A204.1 (cell line): ENCODE measurements around the gene BRPF1.
"Not testable (repeated sequence)": the region's sequence is repeated elsewhere in the genome, so short reads cannot be mapped to it uniquely, and the experiment has no call there.

Source experiments
- FAIRE-seq: peaks from 2 replicates; lab custom pipeline; 2012; peaks lifted over from hg19 to GRCh38; lab: Jason Lieb, UNC

Gene BRPF1

GRCh38 chr3:9769426-9770275 lies 38.1 kb downstream of the BRPF1 start, which contains the start of gene CAMK1:
TSS of gene CAMK1 (minus strand) at chr3:9769947. CDS start at chr3:9767749, 2,198 bp downstream.
- no peak for FAIRE-seq

- no peak for FAIRE-seq
Observed at GRCh38 chr3:9770276-9770812, 38.8 kb downstream of the BRPF1 start.

GRCh38 chr3:9771007-9771406 lies 39.5 kb downstream of the BRPF1 start:
- FAIRE-seq = not testable (repeated sequence)

GRCh38 chr3:9776896-9777693 lies 45.6 kb downstream of the BRPF1 start:
- FAIRE-seq = no peak

GRCh38 chr3:9777694-9778021 lies 46.1 kb downstream of the BRPF1 start:
- no peak for FAIRE-seq

- FAIRE-seq = no peak
Observed at GRCh38 chr3:9778143-9779074, 46.9 kb downstream of the BRPF1 start.

- FAIRE-seq = no peak
Observed at GRCh38 chr3:9779075-9779593, 47.6 kb downstream of the BRPF1 start.

GRCh38 chr3:9779721-9780457 lies 48.4 kb downstream of the BRPF1 start:
- FAIRE-seq = no peak

- no peak for FAIRE-seq
Observed at GRCh38 chr3:9780458-9780812, 48.9 kb downstream of the BRPF1 start.

- FAIRE-seq = no peak
Observed at GRCh38 chr3:9780910-9781309, 49.4 kb downstream of the BRPF1 start.

GRCh38 chr3:9781551-9781950 lies 50.0 kb downstream of the BRPF1 start:
- FAIRE-seq = no peak

- FAIRE-seq = no peak
Observed at GRCh38 chr3:9781978-9782603, 50.6 kb downstream of the BRPF1 start.

- no peak for FAIRE-seq
Observed at GRCh38 chr3:9782770-9783169, 51.2 kb downstream of the BRPF1 start.

GRCh38 chr3:9783954-9784353 lies 52.4 kb downstream of the BRPF1 start:
- no peak for FAIRE-seq

GRCh38 chr3:9784965-9785364 lies 53.4 kb downstream of the BRPF1 start:
- no peak for FAIRE-seq

GRCh38 chr3:9785602-9786001 lies 54.1 kb downstream of the BRPF1 start:
- no peak for FAIRE-seq

- FAIRE-seq = no peak
Observed at GRCh38 chr3:9786209-9786739, 54.7 kb downstream of the BRPF1 start.

- FAIRE-seq = no peak
Observed at GRCh38 chr3:9786825-9787669, 55.5 kb downstream of the BRPF1 start.

- FAIRE-seq = no peak
Observed at GRCh38 chr3:9787714-9788113, 56.2 kb downstream of the BRPF1 start.

GRCh38 chr3:9791127-9791526 lies 59.6 kb downstream of the BRPF1 start:
- no peak for FAIRE-seq
